Measurements from ENCODE around the gene PPM1E. TPM values are rescaled to one million over a fixed set of nuclear protein-coding genes. Genes with fewer than 3 reads are reported as not detected.

The PPM1E gene
- total RNA-seq, 4 donors from 2014 or later = 0.08 to 0.11 TPM; not detected in 2

DNA sequence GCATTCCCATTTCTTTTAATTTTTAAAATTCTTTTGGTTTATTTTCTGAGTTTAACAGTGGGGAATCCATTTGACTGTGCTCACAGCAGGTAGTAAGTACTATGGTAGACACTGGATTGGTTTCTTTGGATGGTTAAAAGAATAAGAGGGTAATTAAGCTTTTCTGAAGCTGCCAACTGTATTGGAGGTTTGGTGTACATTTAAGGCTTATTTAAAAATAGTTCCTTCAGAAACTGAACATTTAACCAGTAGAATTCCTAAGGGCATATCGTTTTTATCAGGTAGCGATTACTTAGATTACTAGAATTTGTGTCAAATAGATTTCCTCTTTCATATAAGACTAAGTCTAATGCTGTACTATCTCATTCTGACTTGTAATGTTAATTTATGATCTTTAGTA lies 162.4 kb downstream of the PPM1E start:
- no peak for TF ChIP-seq POLR2AphosphoS5 (IDR thresholded peaks at IDR 0.05)
- TF ChIP-seq EP300 (IDR thresholded peaks at IDR 0.05) = no peak
- TF ChIP-seq, protein P1, sequence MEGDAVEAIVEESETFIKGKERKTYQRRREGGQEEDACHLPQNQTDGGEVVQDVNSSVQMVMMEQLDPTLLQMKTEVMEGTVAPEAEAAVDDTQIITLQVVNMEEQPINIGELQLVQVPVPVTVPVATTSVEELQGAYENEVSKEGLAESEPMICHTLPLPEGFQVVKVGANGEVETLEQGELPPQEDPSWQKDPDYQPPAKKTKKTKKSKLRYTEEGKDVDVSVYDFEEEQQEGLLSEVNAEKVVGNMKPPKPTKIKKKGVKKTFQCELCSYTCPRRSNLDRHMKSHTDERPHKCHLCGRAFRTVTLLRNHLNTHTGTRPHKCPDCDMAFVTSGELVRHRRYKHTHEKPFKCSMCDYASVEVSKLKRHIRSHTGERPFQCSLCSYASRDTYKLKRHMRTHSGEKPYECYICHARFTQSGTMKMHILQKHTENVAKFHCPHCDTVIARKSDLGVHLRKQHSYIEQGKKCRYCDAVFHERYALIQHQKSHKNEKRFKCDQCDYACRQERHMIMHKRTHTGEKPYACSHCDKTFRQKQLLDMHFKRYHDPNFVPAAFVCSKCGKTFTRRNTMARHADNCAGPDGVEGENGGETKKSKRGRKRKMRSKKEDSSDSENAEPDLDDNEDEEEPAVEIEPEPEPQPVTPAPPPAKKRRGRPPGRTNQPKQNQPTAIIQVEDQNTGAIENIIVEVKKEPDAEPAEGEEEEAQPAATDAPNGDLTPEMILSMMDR (IDR thresholded peaks at IDR 0.05) = no peak
- no peak for TF ChIP-seq POLR2A (IDR thresholded peaks at IDR 0.05)
- Histone ChIP-seq H3K4me1 (no peaks in the 10 kb centered on the region), H3K27ac (no peak overlapping the region)

DNA sequence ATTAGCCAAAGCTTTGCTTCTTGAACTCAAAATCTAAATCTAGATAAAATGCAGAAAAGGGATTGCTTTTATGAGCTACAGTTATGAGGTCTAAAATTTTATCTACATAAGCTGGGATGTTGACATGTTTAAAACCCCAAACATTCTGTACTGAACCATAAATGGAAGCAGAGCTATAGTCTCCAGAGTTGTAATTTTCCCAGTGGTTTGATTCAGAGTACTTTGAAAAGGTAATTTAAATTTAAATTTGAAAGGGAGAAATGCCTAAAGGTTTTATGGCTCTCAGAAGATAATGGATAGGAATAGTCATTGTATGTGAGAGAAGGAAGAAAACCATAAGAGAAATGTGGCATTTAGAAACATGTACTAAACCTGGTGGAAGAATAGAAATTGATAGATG lies 163.2 kb downstream of the PPM1E start:
- Histone ChIP-seq H3K4me3 (no peak overlapping the region), H3K27ac (no peak overlapping the region), H3K9me3 (no peaks in the 10 kb centered on the region), H3K27me3 (no peaks in the 10 kb centered on the region), H3K4me1 (no peaks in the 10 kb centered on the region), H3K36me3 (no peaks in the 10 kb centered on the region)
- no peak for DNase-seq (ENCODE audit: low spot score in 2 of 2)
- TF ChIP-seq EP300 (IDR thresholded peaks at IDR 0.05) (no peak), POLR2A (IDR thresholded peaks at IDR 0.05) (no peak)
- TF ChIP-seq, protein P1 (IDR thresholded peaks at IDR 0.05) = no peak

More for the DNA sequence above, 162.4 kb downstream of the PPM1E start:
- H3K36me3 ChIP-seq = no peaks in the 10 kb centered on the region
- DNase-seq (ENCODE audit: low spot score in 2 of 2) = no peak
- H3K9me3 ChIP-seq = no peaks in the 10 kb centered on the region
- 64% methylated on average over 2 of the region's 2 CpGs for WGBS
- no peak overlapping the region for H3K4me3 ChIP-seq
- H3K27me3 ChIP-seq = no peaks in the 10 kb centered on the region

- no peaks in the 10 kb centered on the region for H3K4me1 ChIP-seq
- DNase-seq (ENCODE audit: low spot score in 2 of 2) = no peak
- TF ChIP-seq EP300 (IDR thresholded peaks at IDR 0.05) (no peak), POLR2AphosphoS5 (IDR thresholded peaks at IDR 0.05) (no peak), POLR2A (IDR thresholded peaks at IDR 0.05) (no peak)
- TF ChIP-seq, protein P1 (IDR thresholded peaks at IDR 0.05) = no peak
- no peak overlapping the region for H3K27ac ChIP-seq
- no peaks in the 10 kb centered on the region for H3K27me3 ChIP-seq
- H3K9me3 ChIP-seq = no peaks in the 10 kb centered on the region
- no peaks in the 10 kb centered on the region for H3K36me3 ChIP-seq
- H3K4me3 ChIP-seq = no peak overlapping the region
Measured at GRCh38 chr17:58920773-58921172, 165.1 kb downstream of the PPM1E start.

DNA sequence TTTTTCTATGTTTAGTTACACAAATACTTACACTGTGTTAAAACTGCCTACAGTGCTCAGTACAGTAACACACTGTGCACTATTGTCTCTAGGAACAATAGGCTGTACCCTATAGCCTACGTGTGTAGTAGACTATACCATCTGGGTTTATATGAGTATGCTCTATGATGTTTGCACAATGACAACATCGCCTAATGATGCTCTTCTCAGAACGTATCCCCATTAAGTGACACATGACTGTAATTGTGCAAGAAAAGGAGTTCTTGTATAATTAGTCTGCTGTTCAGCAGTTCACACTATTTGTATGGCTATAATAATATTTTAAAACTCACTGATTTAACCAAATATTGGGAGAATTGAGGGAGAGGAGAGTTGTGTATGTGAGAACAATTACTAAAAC lies 177.3 kb downstream of the PPM1E start:
- no peaks in the 10 kb centered on the region for H3K4me1 ChIP-seq
- no peaks in the 10 kb centered on the region for H3K9me3 ChIP-seq
- TF ChIP-seq, protein P1 (IDR thresholded peaks at IDR 0.05) = no peak
- TF ChIP-seq POLR2AphosphoS5 (IDR thresholded peaks at IDR 0.05) = no peak
- no peak for TF ChIP-seq POLR2A (IDR thresholded peaks at IDR 0.05)
- TF ChIP-seq EP300 (IDR thresholded peaks at IDR 0.05) = no peak
- H3K4me3 ChIP-seq = no peak overlapping the region
- DNase-seq (ENCODE audit: low spot score in 2 of 2) = no peak
- no peaks in the 10 kb centered on the region for H3K27me3 ChIP-seq
- 80% methylated on average over 3 of the region's 3 CpGs for WGBS
- H3K36me3 ChIP-seq = no peaks in the 10 kb centered on the region
- no peak overlapping the region for H3K27ac ChIP-seq

DNA sequence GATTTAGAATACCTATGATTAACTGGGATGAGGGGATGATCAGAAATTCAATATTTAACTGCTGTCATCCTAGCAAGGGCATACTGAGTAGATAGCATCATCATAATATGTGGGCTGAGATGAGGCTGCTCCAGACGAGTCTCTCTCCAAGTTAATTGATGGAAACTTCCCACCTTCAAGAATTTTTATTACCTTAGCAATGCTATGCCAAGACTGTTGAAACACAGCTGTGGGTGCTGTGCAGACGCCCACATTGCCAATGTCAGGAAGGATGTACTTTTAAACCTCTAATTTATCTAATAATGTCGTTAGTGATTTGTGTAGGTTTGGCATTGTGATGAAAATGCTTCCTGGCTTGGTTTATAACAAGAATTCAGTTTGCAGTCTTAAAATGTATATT lies 180.6 kb downstream of the PPM1E start:
- Histone ChIP-seq H3K27me3 (no peaks in the 10 kb centered on the region), H3K9me3 (no peaks in the 10 kb centered on the region), H3K36me3 (no peaks in the 10 kb centered on the region), H3K4me3 (no peak overlapping the region), H3K27ac (no peak overlapping the region), H3K4me1 (no peaks in the 10 kb centered on the region)
- no peak for DNase-seq (ENCODE audit: low spot score in 2 of 2)
- TF ChIP-seq POLR2A (IDR thresholded peaks at IDR 0.05) (no peak), POLR2AphosphoS5 (IDR thresholded peaks at IDR 0.05) (no peak), EP300 (IDR thresholded peaks at IDR 0.05) (no peak)
- TF ChIP-seq, protein P1 (IDR thresholded peaks at IDR 0.05) = no peak
- WGBS = 17% methylated on average over 3 of the region's 3 CpGs

All from suprapubic skin (tissue), 4 donors.